HG02623 (cell line): ENCODE data around the gene SLC43A1.

ENCODE experiments used
- ATAC-seq: cut with Tn5 transposase; IDR thresholded peaks from one replicate; pipeline ENCODE4 v1.9.1; 2021; ENCODE audit warnings: moderate library complexity; ENCODE audit not compliant: unreplicated experiment

SLC43A1 gene

DNA sequence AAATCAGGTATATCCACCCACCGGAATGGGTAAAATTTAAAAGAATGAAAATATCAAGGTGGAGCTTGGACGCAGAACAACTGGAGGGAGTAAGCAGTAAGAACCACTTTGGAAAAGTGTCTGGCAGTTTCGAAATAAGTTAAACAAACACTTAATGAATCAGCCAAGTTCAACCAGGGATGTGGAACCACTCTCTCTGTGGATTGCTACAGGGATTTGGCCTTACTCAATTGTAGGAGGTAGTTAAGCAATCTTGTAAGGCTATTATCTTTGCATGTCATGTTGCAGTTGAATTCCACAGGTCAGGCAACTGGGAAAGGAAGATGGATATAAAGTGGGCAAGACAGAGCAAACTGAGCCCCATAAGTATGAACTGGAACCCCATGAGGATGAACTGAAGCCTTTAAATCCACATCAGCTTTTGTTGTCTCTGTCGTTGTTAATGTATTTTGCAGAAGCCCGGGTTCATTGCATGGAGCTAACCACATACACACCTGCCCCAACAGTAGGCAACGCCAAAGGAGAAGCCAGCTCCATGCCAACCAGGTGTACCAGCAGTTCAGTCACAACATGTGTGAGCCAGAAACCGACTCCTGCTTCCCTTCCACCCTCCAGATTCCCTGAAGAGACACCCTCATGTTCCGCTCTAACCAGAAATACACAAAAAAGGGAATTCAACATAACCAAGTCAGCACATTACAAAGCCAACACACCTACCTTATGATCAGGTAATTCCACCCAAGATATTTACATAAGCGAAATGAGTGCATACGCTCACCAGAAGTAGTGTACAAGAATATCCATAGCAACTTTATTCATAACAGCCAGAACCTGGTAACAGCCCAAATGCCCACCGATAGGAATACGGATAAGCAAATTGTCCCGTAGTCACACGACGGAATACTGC, 80.6 kb downstream of the SLC43A1 start:
- ATAC-seq, result no peak
